IMR-90 (cell line): ENCODE data around the gene DPP10. TPM values are rescaled to one million over a fixed set of nuclear protein-coding genes. Genes with fewer than 3 reads are reported as not detected.

ENCODE experiments used
- ATAC-seq: fragments of 200-7000 bp; cut with Tn5 transposase; 2 replicates; pipeline ENCODE4 v1.9.1; 2020; ENCODE audit warnings: low read depth, mild to moderate bottlenecking, moderate library complexity
- BruUV-seq: library from RNA; stranded (reverse); fragments of 400-500 nt; replicated peaks from 2 replicates; lab custom pipeline; 2021; lab: Mats Ljungman, UMichigan
- CTCF ChIA-PET: fragments of 300-600 bp; formaldehyde crosslinking; extraction: SDS; loops from one replicate; lab custom pipeline; 2021; ENCODE audit warnings: antibody characterized with exemption; lab: Yijun Ruan, JAX
- POLR2A ChIA-PET: fragments of 300-600 bp; sonication (Branson Sonifier 250); formaldehyde crosslinking; loops from one replicate; lab custom pipeline; 2022; ENCODE audit warnings: antibody characterized with exemption; ENCODE audit not compliant: unreplicated experiment; lab: Charles Lee
- DNase-seq: peaks from one replicate; pipeline ENCODE4 v3.0.0; 2013
- H2AFZ ChIP-seq: replicated peaks from 2 replicates; pipeline ENCODE3; 2013; ENCODE audit warnings: low read length, mild to moderate bottlenecking; ENCODE audit not compliant: poor library complexity
- H2AK5ac ChIP-seq: 2 replicates; pipeline ENCODE4 v1.6.1; 2013; ENCODE audit warnings: low read depth, low read length, inconsistent platforms
- H2AK9ac ChIP-seq: replicated peaks from 2 replicates; pipeline ENCODE3; 2013; ENCODE audit warnings: mild to moderate bottlenecking, low read depth, low read length, moderate library complexity; ENCODE audit not compliant: poor library complexity
- H2BK120ac ChIP-seq: 2 replicates; pipeline ENCODE4 v1.6.1; 2013; ENCODE audit warnings: low read depth, low read length, inconsistent platforms
- H2BK15ac ChIP-seq: 3 replicates; pipeline ENCODE4 v1.6.1; 2013; ENCODE audit warnings: low read depth, low read length, inconsistent platforms
- H2BK20ac ChIP-seq: 2 replicates; pipeline ENCODE4 v1.6.1; 2013; ENCODE audit warnings: low read depth, mild to moderate bottlenecking, inconsistent platforms, low read length, moderate library complexity
- H2BK5ac ChIP-seq: 2 replicates; pipeline ENCODE4 v1.6.1; 2013; ENCODE audit warnings: mild to moderate bottlenecking, low read depth, low read length, inconsistent platforms; ENCODE audit not compliant: poor library complexity, severe bottlenecking
- H3K14ac ChIP-seq: replicated peaks from 2 replicates; pipeline ENCODE4 v1.6.1; 2013; ENCODE audit warnings: low read depth, low read length, inconsistent platforms
- H3K18ac ChIP-seq: 2 replicates; pipeline ENCODE4 v1.6.1; 2013; ENCODE audit warnings: low read depth, low read length, control low read depth
- H3K23ac ChIP-seq: 2 replicates; pipeline ENCODE4 v1.6.1; 2013; ENCODE audit warnings: low read depth, low read length, inconsistent platforms
- H3K27ac ChIP-seq: 2 replicates; pipeline ENCODE4 v1.5.1; 2013; ENCODE audit warnings: mild to moderate bottlenecking, control low read depth, low read length; ENCODE audit not compliant: insufficient read depth
- H3K27me3 ChIP-seq: 2 replicates; pipeline ENCODE4 v1.6.1; 2013; ENCODE audit warnings: low read length; ENCODE audit not compliant: control insufficient read depth, insufficient read depth
- H3K36me3 ChIP-seq: 2 replicates; pipeline ENCODE4 v1.6.1; 2013; ENCODE audit warnings: low read length, mixed read lengths; ENCODE audit not compliant: control insufficient read depth, insufficient read depth
- H3K4ac ChIP-seq: 2 replicates; pipeline ENCODE4 v1.6.1; 2013; ENCODE audit warnings: low read depth, low read length, inconsistent platforms
- H3K4me1 ChIP-seq: 2 replicates; pipeline ENCODE4 v1.6.1; 2013; ENCODE audit warnings: low read length, mixed read lengths; ENCODE audit not compliant: control insufficient read depth, insufficient read depth
- H3K4me2 ChIP-seq: 2 replicates; pipeline ENCODE4 v1.6.1; 2013; ENCODE audit warnings: low read depth, mild to moderate bottlenecking, control low read depth, low read length, moderate library complexity
- H3K4me3 ChIP-seq: 2 replicates; pipeline ENCODE4 v1.5.1; 2013; ENCODE audit warnings: low read depth, mild to moderate bottlenecking, control low read depth, low read length, moderate library complexity; ENCODE audit not compliant: insufficient read depth
- H3K56ac ChIP-seq: 2 replicates; pipeline ENCODE4 v1.6.1; 2013; ENCODE audit warnings: low read length, inconsistent platforms; ENCODE audit not compliant: insufficient read depth; ENCODE audit errors: extremely low read depth
- H3K79me1 ChIP-seq, 2 experiments: 2 replicates each; pipeline ENCODE4 v1.6.1; 2013; ENCODE audit warnings: low read length in 2 of 2, inconsistent platforms in 1 of 2, low read depth in 1 of 2
- H3K9ac ChIP-seq: 2 replicates; pipeline ENCODE4 v1.6.1; 2013; ENCODE audit warnings: low read depth, low read length, control low read depth
- H3K9me1 ChIP-seq: 2 replicates; pipeline ENCODE4 v1.6.1; 2013; ENCODE audit warnings: low read length, inconsistent platforms; ENCODE audit not compliant: insufficient read depth
- H3K9me3 ChIP-seq: 2 replicates; pipeline ENCODE4 v1.6.1; 2013; ENCODE audit warnings: low read length; ENCODE audit not compliant: control insufficient read depth, insufficient read depth
- H4K20me1 ChIP-seq: 2 replicates; pipeline ENCODE4 v1.6.1; 2013; ENCODE audit warnings: low read length, inconsistent platforms; ENCODE audit not compliant: insufficient read depth
- H4K5ac ChIP-seq: 2 replicates; pipeline ENCODE4 v1.6.1; 2013; ENCODE audit warnings: mild to moderate bottlenecking, low read depth, low read length, control low read depth
- H4K8ac ChIP-seq, 2 experiments: 2 replicates each; pipeline ENCODE4 v1.6.1; 2013; ENCODE audit warnings: low read depth in 2 of 2, low read length in 2 of 2, control low read depth in 1 of 2, inconsistent platforms in 1 of 2
- H4K91ac ChIP-seq: 2 replicates; pipeline ENCODE4 v1.6.1; 2013; ENCODE audit warnings: low read depth, low read length, inconsistent platforms; ENCODE audit not compliant: insufficient read depth
- CEBPB ChIP-seq: IDR thresholded peaks from 2 replicates; pipeline ENCODE4 v1.6.1; 2012; ENCODE audit warnings: low read depth, low read length, improper control_type of control experiment
- CHD1 ChIP-seq: IDR thresholded peaks from 2 replicates; pipeline ENCODE4 v1.6.1; 2012; ENCODE audit warnings: low read depth, low read length, improper control_type of control experiment
- MAFK ChIP-seq: IDR thresholded peaks from 2 replicates; pipeline ENCODE4 v1.6.1; 2012; ENCODE audit warnings: low read depth, low read length, improper control_type of control experiment
- MAZ ChIP-seq: IDR thresholded peaks from 2 replicates; pipeline ENCODE4 v1.6.1; 2012; ENCODE audit warnings: low read depth, mild to moderate bottlenecking, low read length, improper control_type of control experiment, moderate library complexity, borderline replicate concordance
- MXI1 ChIP-seq: IDR thresholded peaks from 2 replicates; pipeline ENCODE4 v1.6.1; 2012; ENCODE audit warnings: low read depth, mild to moderate bottlenecking, low read length, moderate library complexity, borderline replicate concordance
- POLR2A ChIP-seq: IDR thresholded peaks from 2 replicates; pipeline ENCODE4 v1.6.1; 2012; ENCODE audit warnings: mild to moderate bottlenecking, low read depth, low read length
- RAD21 ChIP-seq: IDR thresholded peaks from 2 replicates; pipeline ENCODE4 v1.6.1; 2012; ENCODE audit warnings: low read length, improper control_type of control experiment
- RCOR1 ChIP-seq: IDR thresholded peaks from 2 replicates; pipeline ENCODE4 v1.6.1; 2012; ENCODE audit warnings: mild to moderate bottlenecking, low read length, improper control_type of control experiment; ENCODE audit not compliant: insufficient replicate concordance
- RFX5 ChIP-seq: IDR thresholded peaks from 2 replicates; pipeline ENCODE4 v1.8.0; 2012; ENCODE audit warnings: low read depth, mild to moderate bottlenecking, low read length, moderate library complexity
- SMC3 ChIP-seq: fragments of 150-350 bp; IDR thresholded peaks from 2 replicates; pipeline ENCODE4 v1.6.1; 2016; ENCODE audit warnings: low read depth, mild to moderate bottlenecking, antibody characterized with exemption, low read length, moderate library complexity
- WGBS, 2 experiments: methylation state at CpG; one replicate each; pipeline versions ENCODE4 v1.1.5 to v1.1.7; 2013; ENCODE audit warnings: missing lambda C conversion rate in 2 of 2; ENCODE audit not compliant: insufficient read length in 1 of 2; ENCODE audit errors: extremely low coverage in 2 of 2; 5-methylcytosine and 5-hydroxymethylcytosine counted together
- dilution Hi-C: fragments of 300-500 bp; cut with HindIII; formaldehyde crosslinking; loops from one replicate; pipeline ENCODE4 v1.14.3; 2018; ENCODE audit warnings: low sequenced_read_pairs; ENCODE audit not compliant: unreplicated experiment
- in situ Hi-C: fragments of 300-500 bp; cut with MboI; formaldehyde crosslinking; loops from 3 replicates; pipeline ENCODE4 v1.14.3; 2019; ENCODE audit warnings: low sequenced_read_pairs, inconsistent platforms, mixed read lengths
- intact Hi-C: fragments of 100-400 bp; cut with micrococcal nuclease; formaldehyde crosslinking; loops from 2 replicates; pipeline ENCODE4 v1.10.0; 2022
- polyA plus RNA-seq, 3 experiments: library from polyadenylated mRNA; depleted of rRNA; stranded (reverse); fragments of >200 nt; gene quantifications; 2 replicates each; pipeline ENCODE4 v1.2.3, GENCODE V29; 2012; ENCODE audit warnings: low replicate concordance in 1 of 3
- total RNA-seq: library from RNA; depleted of rRNA; stranded (reverse); fragments of >200 nt; gene quantifications from 2 replicates; pipeline ENCODE4 v1.2.3, GENCODE V29; 2012
- TF ChIP-seq, protein P1 (sequence below): conservative IDR thresholded peaks from 2 replicates; pipeline ENCODE4 v1.5.1; 2012; ENCODE audit warnings: mild to moderate bottlenecking, low read depth, low read length, improper control_type of control experiment

The DPP10 gene
- total and polyA plus RNA-seq, 2 of the 4 experiments (the other 2 are of a cell fraction), result not detected

DNA sequence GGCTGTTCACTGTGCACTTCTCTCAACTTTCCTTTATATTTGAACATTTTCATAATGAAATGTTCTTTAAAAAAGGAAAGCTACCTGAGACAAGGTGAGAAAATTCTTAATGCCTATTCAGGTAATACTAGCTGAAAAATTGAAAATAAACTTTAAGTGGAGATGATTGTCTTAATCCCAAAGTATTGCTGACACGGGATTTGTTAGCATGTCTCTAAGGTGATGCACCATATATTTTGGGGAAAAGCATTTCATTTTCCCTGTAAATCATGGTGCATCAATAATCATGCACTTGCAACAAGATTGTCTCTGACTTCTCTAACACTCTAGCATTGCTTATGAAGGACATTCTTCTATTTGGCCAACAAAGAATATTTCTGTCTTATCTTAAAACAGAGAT is 848.0 kb downstream of the DPP10 start:
- no TSS peak for BruUV-seq
- no peak for TF ChIP-seq POLR2A
- no peak; the same call in 1 of the 2 replicates for TF ChIP-seq MAFK
- no peak for TF ChIP-seq SMC3
- TF ChIP-seq RCOR1, result no peak
- TF ChIP-seq MXI1, result no peak
- TF ChIP-seq, protein P1, sequence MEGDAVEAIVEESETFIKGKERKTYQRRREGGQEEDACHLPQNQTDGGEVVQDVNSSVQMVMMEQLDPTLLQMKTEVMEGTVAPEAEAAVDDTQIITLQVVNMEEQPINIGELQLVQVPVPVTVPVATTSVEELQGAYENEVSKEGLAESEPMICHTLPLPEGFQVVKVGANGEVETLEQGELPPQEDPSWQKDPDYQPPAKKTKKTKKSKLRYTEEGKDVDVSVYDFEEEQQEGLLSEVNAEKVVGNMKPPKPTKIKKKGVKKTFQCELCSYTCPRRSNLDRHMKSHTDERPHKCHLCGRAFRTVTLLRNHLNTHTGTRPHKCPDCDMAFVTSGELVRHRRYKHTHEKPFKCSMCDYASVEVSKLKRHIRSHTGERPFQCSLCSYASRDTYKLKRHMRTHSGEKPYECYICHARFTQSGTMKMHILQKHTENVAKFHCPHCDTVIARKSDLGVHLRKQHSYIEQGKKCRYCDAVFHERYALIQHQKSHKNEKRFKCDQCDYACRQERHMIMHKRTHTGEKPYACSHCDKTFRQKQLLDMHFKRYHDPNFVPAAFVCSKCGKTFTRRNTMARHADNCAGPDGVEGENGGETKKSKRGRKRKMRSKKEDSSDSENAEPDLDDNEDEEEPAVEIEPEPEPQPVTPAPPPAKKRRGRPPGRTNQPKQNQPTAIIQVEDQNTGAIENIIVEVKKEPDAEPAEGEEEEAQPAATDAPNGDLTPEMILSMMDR, result no peak
- no peak for TF ChIP-seq CHD1
- TF ChIP-seq CEBPB, result no peak
- no peak for TF ChIP-seq MAZ
- no peak for TF ChIP-seq RFX5
- TF ChIP-seq RAD21, result no peak
- intact Hi-C loops, result no loop called here

More for the DNA sequence above, 848.0 kb downstream of the DPP10 start:
- H3K4me2 ChIP-seq, result no peak overlapping the region
- H3K4me1 ChIP-seq, result no peaks in the 10 kb centered on the region
- no peaks in the 10 kb centered on the region for H3K9me1 ChIP-seq
- H3K27ac ChIP-seq, result no peak overlapping the region
- no peak overlapping the region for H3K23ac ChIP-seq
- H3K14ac ChIP-seq, result no peak overlapping the region
- in situ Hi-C loops, result no loop called here
- no CpG with 5 or more reads among the region's 1 CpG for WGBS, 2 experiments
- H3K18ac ChIP-seq, result no peak overlapping the region
- DNase-seq, result no peak
- H2AK5ac ChIP-seq, result no peak overlapping the region
- no peak overlapping the region for H3K56ac ChIP-seq
- no peaks in the 10 kb centered on the region for H3K79me1 ChIP-seq
- ChIA-PET CTCF (no interaction called here), POLR2A (no interaction called here)
- H2BK5ac ChIP-seq, result no peak overlapping the region
- no peak overlapping the region for H2AFZ ChIP-seq
- no peak overlapping the region for H4K5ac ChIP-seq
- H3K4ac ChIP-seq, result no peak overlapping the region
- no peak overlapping the region for H2BK15ac ChIP-seq
- H2BK120ac ChIP-seq, result no peak overlapping the region
- no peaks in the 10 kb centered on the region for H3K27me3 ChIP-seq
- no peaks in the 10 kb centered on the region for H4K20me1 ChIP-seq
- no peak overlapping the region for H4K91ac ChIP-seq
- H2BK20ac ChIP-seq, result no peak overlapping the region
- no peaks in the 10 kb centered on the region for H3K36me3 ChIP-seq
- no peak overlapping the region for H3K4me3 ChIP-seq
- no peak overlapping the region for H3K9ac ChIP-seq
- dilution Hi-C loops, result no loop called here
- H3K9me3 ChIP-seq, result peaks cover 1% of the 10 kb centered on the region; the same call in 1 of the 2 replicates
- no peak overlapping the region for H2AK9ac ChIP-seq
- no peak overlapping the region for H4K8ac ChIP-seq
- ATAC-seq, result no peak
